ENCODE measurements around the gene ADAMTS2. TPM values are rescaled to one million over a fixed set of nuclear protein-coding genes. Genes with fewer than 3 reads are reported as not detected.

ADAMTS2 gene
- total and polyA plus RNA-seq, 2 donors (not counting 3 experiments of a cell fraction or from before 2014, with no cell fraction given): not detected

GRCh38 chr5:179245031-179245430, 100.2 kb downstream of the ADAMTS2 start:
- Histone ChIP-seq H3K4me3 (replicated peaks in 1 of 3; ENCODE audit: insufficient read depth in 1 of 3, low read depth in 1 of 3, low read length in 3 of 3) (no peak overlapping the region), H3K9me1 (replicated peaks; ENCODE audit: control insufficient read depth, extremely low read depth, insufficient read depth, low read length) (no peaks in the 10 kb centered on the region), H2AFZ (ENCODE audit: low read depth, low read length) (no peak overlapping the region), H3K4me1 (ENCODE audit: control insufficient read depth, extremely low read depth, insufficient read depth, low read length) (no peaks in the 10 kb centered on the region), H4K20me1 (replicated peaks; ENCODE audit: control insufficient read depth, extremely low read depth, insufficient read depth, low read length) (no peaks in the 10 kb centered on the region), H3K79me2 (ENCODE audit: control insufficient read depth, insufficient read depth, low read length) (no peaks in the 10 kb centered on the region), H3K4me2 (ENCODE audit: insufficient read depth, low read length) (no peak overlapping the region), H3K9ac (replicated peaks; ENCODE audit: extremely low read depth, insufficient read depth, low read length) (no peak overlapping the region), H3K27ac (ENCODE audit: insufficient read depth, low read depth, low read length) (no peak overlapping the region), H3K36me3 (ENCODE audit: control insufficient read depth in 2 of 2, extremely low read depth in 1 of 2, insufficient read depth in 2 of 2, low read length in 2 of 2) (no peaks in the 10 kb centered on the region), H3K9me3 (replicated peaks; ENCODE audit: control insufficient read depth, insufficient read depth, low read length) (no peaks in the 10 kb centered on the region), H3K27me3 (ENCODE audit: control insufficient read depth in 2 of 2, insufficient read depth in 2 of 2, low read length in 2 of 2) (no peaks in the 10 kb centered on the region)
- intact Hi-C loops (cut with micrococcal nuclease) (no loop called here), dilution Hi-C loops (cut with MboI; ENCODE audit: extremely low pct_ligation_motif_present, low sequenced_read_pairs) (no loop called here)
- CTCF ChIA-PET: no interaction called here
- POLR2A ChIA-PET: no interaction called here
- DNase-seq (ENCODE audit: low read depth, low spot score): no peak
- no peak for FAIRE-seq
- BruUV-seq (replicated peaks): no TSS peak
- TF ChIP-seq POLR2A (IDR thresholded peaks at IDR 0.05; ENCODE audit: low read depth, low read length) (no peak), JUN (IDR thresholded peaks at IDR 0.05; ENCODE audit: borderline replicate concordance, insufficient read depth, insufficient read length, low read depth) (no peak), POLR2AphosphoS5 (IDR thresholded peaks at IDR 0.05; ENCODE audit: insufficient read depth, low read depth, low read length) (no peak), MAX (IDR thresholded peaks at IDR 0.05; ENCODE audit: insufficient read depth, insufficient read length) (no peak), GATA2 (IDR thresholded peaks at IDR 0.05; ENCODE audit: insufficient read depth, insufficient read length, low read depth, low read length) (no peak)

DNA sequence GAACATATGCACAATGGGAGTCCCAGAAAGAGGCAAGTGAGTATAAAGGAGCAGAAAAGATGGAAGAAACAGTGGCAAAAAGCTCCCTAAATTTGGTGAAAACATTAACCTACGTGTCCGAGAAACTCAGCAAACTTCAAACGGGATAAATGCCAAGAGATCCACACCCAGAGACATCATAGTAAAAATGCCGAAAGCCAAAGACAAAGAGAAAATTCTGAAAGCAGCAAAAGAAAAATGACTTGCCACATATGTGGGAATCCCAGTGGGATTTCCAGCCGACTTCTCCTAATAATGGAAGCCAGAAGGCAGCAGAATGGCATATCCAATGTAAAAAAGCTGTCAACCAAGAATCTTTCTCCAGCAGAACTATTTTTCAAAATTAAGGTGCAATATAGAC, 101.2 kb downstream of the ADAMTS2 start:
- BruUV-seq (replicated peaks): no TSS peak
- Histone ChIP-seq H2AFZ (ENCODE audit: low read depth, low read length) (no peak overlapping the region), H3K4me1 (ENCODE audit: control insufficient read depth, extremely low read depth, insufficient read depth, low read length) (no peaks in the 10 kb centered on the region), H3K4me3 (replicated peaks in 1 of 3; ENCODE audit: insufficient read depth in 1 of 3, low read depth in 1 of 3, low read length in 3 of 3) (no peak overlapping the region), H3K9me1 (replicated peaks; ENCODE audit: control insufficient read depth, extremely low read depth, insufficient read depth, low read length) (no peaks in the 10 kb centered on the region), H3K27ac (ENCODE audit: insufficient read depth, low read depth, low read length) (no peak overlapping the region), H3K27me3 (ENCODE audit: control insufficient read depth in 2 of 2, insufficient read depth in 2 of 2, low read length in 2 of 2) (no peaks in the 10 kb centered on the region), H3K9me3 (replicated peaks; ENCODE audit: control insufficient read depth, insufficient read depth, low read length) (no peaks in the 10 kb centered on the region), H3K79me2 (ENCODE audit: control insufficient read depth, insufficient read depth, low read length) (no peaks in the 10 kb centered on the region), H3K9ac (replicated peaks; ENCODE audit: extremely low read depth, insufficient read depth, low read length) (no peak overlapping the region), H3K4me2 (ENCODE audit: insufficient read depth, low read length) (no peak overlapping the region), H3K36me3 (ENCODE audit: control insufficient read depth in 2 of 2, extremely low read depth in 1 of 2, insufficient read depth in 2 of 2, low read length in 2 of 2) (no peaks in the 10 kb centered on the region), H4K20me1 (replicated peaks; ENCODE audit: control insufficient read depth, extremely low read depth, insufficient read depth, low read length) (no peaks in the 10 kb centered on the region)
- dilution Hi-C loops (cut with MboI; ENCODE audit: extremely low pct_ligation_motif_present, low sequenced_read_pairs): no loop called here
- no peak for TF ChIP-seq EZH2 (IDR thresholded peaks at IDR 0.05; ENCODE audit: borderline replicate concordance, low read depth, low read length, severe bottlenecking)
- no peak for TF ChIP-seq FOS (IDR thresholded peaks at IDR 0.05; ENCODE audit: borderline replicate concordance, insufficient read depth, low read length)
- TF ChIP-seq MYC (IDR thresholded peaks at IDR 0.05; ENCODE audit: low read depth, low read length): no peak
- no peak for TF ChIP-seq JUN (IDR thresholded peaks at IDR 0.05; ENCODE audit: borderline replicate concordance, insufficient read depth, insufficient read length, low read depth)
- TF ChIP-seq, protein P1, sequence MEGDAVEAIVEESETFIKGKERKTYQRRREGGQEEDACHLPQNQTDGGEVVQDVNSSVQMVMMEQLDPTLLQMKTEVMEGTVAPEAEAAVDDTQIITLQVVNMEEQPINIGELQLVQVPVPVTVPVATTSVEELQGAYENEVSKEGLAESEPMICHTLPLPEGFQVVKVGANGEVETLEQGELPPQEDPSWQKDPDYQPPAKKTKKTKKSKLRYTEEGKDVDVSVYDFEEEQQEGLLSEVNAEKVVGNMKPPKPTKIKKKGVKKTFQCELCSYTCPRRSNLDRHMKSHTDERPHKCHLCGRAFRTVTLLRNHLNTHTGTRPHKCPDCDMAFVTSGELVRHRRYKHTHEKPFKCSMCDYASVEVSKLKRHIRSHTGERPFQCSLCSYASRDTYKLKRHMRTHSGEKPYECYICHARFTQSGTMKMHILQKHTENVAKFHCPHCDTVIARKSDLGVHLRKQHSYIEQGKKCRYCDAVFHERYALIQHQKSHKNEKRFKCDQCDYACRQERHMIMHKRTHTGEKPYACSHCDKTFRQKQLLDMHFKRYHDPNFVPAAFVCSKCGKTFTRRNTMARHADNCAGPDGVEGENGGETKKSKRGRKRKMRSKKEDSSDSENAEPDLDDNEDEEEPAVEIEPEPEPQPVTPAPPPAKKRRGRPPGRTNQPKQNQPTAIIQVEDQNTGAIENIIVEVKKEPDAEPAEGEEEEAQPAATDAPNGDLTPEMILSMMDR (IDR thresholded peaks at IDR 0.05; ENCODE audit: extremely low read depth in 1 of 2, insufficient read depth in 1 of 2, low read depth in 1 of 2, low read length in 2 of 2): no peak
- no peak for TF ChIP-seq GATA2 (IDR thresholded peaks at IDR 0.05; ENCODE audit: insufficient read depth, insufficient read length, low read depth, low read length)
- no peak for TF ChIP-seq POLR2AphosphoS5 (IDR thresholded peaks at IDR 0.05; ENCODE audit: insufficient read depth, low read depth, low read length)
- TF ChIP-seq POLR2A (IDR thresholded peaks at IDR 0.05; ENCODE audit: low read depth, low read length): no peak
- no peak for TF ChIP-seq MAX (IDR thresholded peaks at IDR 0.05; ENCODE audit: insufficient read depth, insufficient read length)
- no peak for FAIRE-seq
- ChIA-PET CTCF (no interaction called here), POLR2A (no interaction called here)
- intact Hi-C loops (cut with micrococcal nuclease): no loop called here
- DNase-seq (ENCODE audit: low read depth, low spot score): no peak
